ENCODE results near the gene ARMS2.

GRCh38 chr10:122471531-122472177 lies 17.2 kb downstream of the ARMS2 start:
- TF ChIP-seq CTCF (conservative IDR thresholded peaks at IDR 0.05) (no peak), ZFX (IDR thresholded peaks at IDR 0.05) (no peak)
